SK-N-SH (cell line): Measurements from ENCODE around the gene EFCAB7. TPM values are rescaled to one million over a fixed set of nuclear protein-coding genes. Genes with fewer than 3 reads are reported as not detected.

Experiments used
- CTCF ChIA-PET: fragments of 300-600, 350-600 bp; formaldehyde crosslinking; extraction: SDS; loops from one replicate; lab custom pipeline; 2021; lab: Yijun Ruan, JAX
- POLR2A ChIA-PET: fragments of 350-600 bp; sonication (Branson Sonifier 250); formaldehyde crosslinking; extraction: SDS; loops from one replicate; lab custom pipeline; 2020; ENCODE audit warnings: antibody characterized with exemption, inconsistent platforms; lab: Yijun Ruan, JAX
- DNase-seq: peaks from one replicate; pipeline ENCODE4 v3.0.0; 2012
- H2AFZ ChIP-seq: fragments of 200-600 bp; sonication (generic); 2 replicates; pipeline ENCODE4 v1.8.1; 2016; ENCODE audit warnings: antibody characterized with exemption, mild to moderate bottlenecking, low read depth
- H3F3A ChIP-seq: fragments of 200-600 bp; sonication (generic); replicated peaks from 2 replicates; pipeline ENCODE3; 2016; ENCODE audit warnings: antibody characterized with exemption, mild to moderate bottlenecking; ENCODE audit not compliant: insufficient read depth
- H3K27ac ChIP-seq, 2 experiments: fragments of 200-500 bp in 1 of 2; fragments of 200-600 bp in 1 of 2; sonication (Bioruptor generic) in 1 of 2; sonication (generic), shearing (Covaris generic) in 1 of 2; 2 replicates each; pipeline versions ENCODE4 v1.5.1 to v1.6.1; 2014 to 2016; ENCODE audit warnings: low read depth in 2 of 2, inconsistent platforms in 1 of 2, low read length in 1 of 2, mild to moderate bottlenecking in 1 of 2, mixed read lengths in 1 of 2
- H3K27me3 ChIP-seq: fragments of 200-600 bp; sonication (generic), shearing (Covaris generic); 2 replicates; pipeline ENCODE4 v1.6.1; 2016; ENCODE audit warnings: mixed run types; ENCODE audit not compliant: insufficient read depth
- H3K36me3 ChIP-seq, 2 experiments: fragments of 200-500 bp in 1 of 2; fragments of 200-600 bp in 1 of 2; sonication (Bioruptor generic) in 1 of 2; sonication (generic) in 1 of 2; replicated peaks in 1 of 2; 2 replicates each; pipeline versions ENCODE3 to v1.5.1; 2014 to 2016; ENCODE audit warnings: low read length in 1 of 2, mild to moderate bottlenecking in 1 of 2; ENCODE audit not compliant: insufficient read depth in 2 of 2, control insufficient read depth in 1 of 2
- H3K4me1 ChIP-seq, 2 experiments: fragments of 200-500 bp in 1 of 2; fragments of 200-600 bp in 1 of 2; sonication (Bioruptor generic) in 1 of 2; sonication (generic), shearing (Covaris generic) in 1 of 2; 2 replicates each; pipeline versions ENCODE4 v1.5.1 to v1.6.1; 2014 to 2016; ENCODE audit warnings: low read depth in 1 of 2, low read length in 1 of 2, mixed run types in 1 of 2; ENCODE audit not compliant: insufficient read depth in 2 of 2, control insufficient read depth in 1 of 2
- H3K4me2 ChIP-seq: fragments of 200-600 bp; sonication (generic), shearing (Covaris generic); 2 replicates; pipeline ENCODE4 v1.6.1; 2017; ENCODE audit warnings: mixed run types
- H3K4me3 ChIP-seq, 2 experiments: fragments of 200-500 bp in 1 of 2; fragments of 200-600 bp in 1 of 2; sonication (Bioruptor generic) in 1 of 2; sonication (generic), shearing (Covaris generic) in 1 of 2; 2 replicates each; pipeline versions ENCODE4 v1.5.1 to v1.8.1; 2014 to 2016; ENCODE audit warnings: low read depth in 2 of 2, inconsistent platforms in 1 of 2, low read length in 1 of 2, mild to moderate bottlenecking in 1 of 2, mixed read lengths in 1 of 2, moderate library complexity in 1 of 2
- H3K79me2 ChIP-seq: fragments of 200-600 bp; sonication (generic); 2 replicates; pipeline ENCODE4 v1.8.1; 2017; ENCODE audit warnings: mild to moderate bottlenecking; ENCODE audit not compliant: insufficient read depth
- H3K9ac ChIP-seq: fragments of 200-600 bp; sonication (generic); 2 replicates; pipeline ENCODE4 v1.6.1; 2017; ENCODE audit warnings: mixed run types
- H3K9me2 ChIP-seq: fragments of 200-600 bp; sonication (generic); 2 replicates; pipeline ENCODE4 v1.6.1; 2017; ENCODE audit warnings: mixed run types
- H3K9me3 ChIP-seq: fragments of 200-600 bp; sonication (generic); 2 replicates; pipeline ENCODE4 v1.6.1; 2017; ENCODE audit warnings: mixed run types, mild to moderate bottlenecking, moderate library complexity
- H4K20me1 ChIP-seq: fragments of 200-600 bp; sonication (generic); 2 replicates; pipeline ENCODE4 v1.6.1; 2017; ENCODE audit warnings: mild to moderate bottlenecking, mixed run types; ENCODE audit not compliant: insufficient read depth
- CHD2 ChIP-seq: fragments of 150-350 bp; IDR thresholded peaks from 2 replicates; pipeline ENCODE4 v1.6.1; 2018; ENCODE audit warnings: low read length; ENCODE audit not compliant: partially characterized antibody
- ELF1 ChIP-seq: IDR thresholded peaks from 2 replicates; pipeline ENCODE4 v1.4.0; 2012
- EP300 ChIP-seq, 2 experiments: IDR thresholded peaks; 2 replicates each; pipeline versions ENCODE4 v1.4.0 to v1.6.1; 2012; ENCODE audit warnings: borderline replicate concordance in 1 of 2, low read depth in 1 of 2, low read length in 1 of 2
- FOXM1 ChIP-seq: IDR thresholded peaks from 2 replicates; pipeline ENCODE4 v1.4.0; 2012; ENCODE audit warnings: low read depth, mild to moderate bottlenecking
- GATA2 ChIP-seq: sonication (generic); formaldehyde crosslinking; IDR thresholded peaks from 2 replicates; pipeline ENCODE4 v1.5.0; 2020; ENCODE audit warnings: mild to moderate bottlenecking, missing genetic modification reagents
- IRF3 ChIP-seq: fragments of 150-350 bp; IDR thresholded peaks from 2 replicates; pipeline ENCODE4 v1.6.1; 2016; ENCODE audit warnings: mild to moderate bottlenecking, low read depth, low read length
- JUND ChIP-seq: IDR thresholded peaks from 2 replicates; pipeline ENCODE4 v1.4.0; 2012
- MAX ChIP-seq: IDR thresholded peaks from 2 replicates; pipeline ENCODE4 v1.4.0; 2012; ENCODE audit warnings: low read depth
- MEF2A ChIP-seq: IDR thresholded peaks from 2 replicates; pipeline ENCODE4 v1.4.0; 2012; ENCODE audit warnings: low read depth, borderline replicate concordance
- MXI1 ChIP-seq: IDR thresholded peaks from 2 replicates; pipeline ENCODE4 v1.6.1; 2012; ENCODE audit warnings: mild to moderate bottlenecking, low read depth, low read length, improper control_type of control experiment
- POLR2AphosphoS5 ChIP-seq: IDR thresholded peaks from 2 replicates; pipeline ENCODE4 v1.6.1; 2012; ENCODE audit warnings: low read depth, low read length
- RFX5 ChIP-seq: IDR thresholded peaks from 2 replicates; pipeline ENCODE4 v1.6.1; 2012; ENCODE audit warnings: mild to moderate bottlenecking, improper control_type of control experiment, low read length
- RXRA ChIP-seq: IDR thresholded peaks from 2 replicates; pipeline ENCODE4 v1.4.0; 2012; ENCODE audit warnings: low read depth, mild to moderate bottlenecking, borderline replicate concordance
- TAF1 ChIP-seq: IDR thresholded peaks from 2 replicates; pipeline ENCODE4 v1.6.1; 2012; ENCODE audit warnings: low read depth, mild to moderate bottlenecking, low read length, moderate library complexity, borderline replicate concordance
- TCF12 ChIP-seq: IDR thresholded peaks from 2 replicates; pipeline ENCODE4 v1.4.0; 2012
- TEAD4 ChIP-seq: IDR thresholded peaks from 2 replicates; pipeline ENCODE4 v1.4.0; 2012; ENCODE audit warnings: mild to moderate bottlenecking, borderline replicate concordance; ENCODE audit not compliant: insufficient read depth
- WGBS: methylation state at CpG from one replicate; pipeline ENCODE4 v1.1.6; 2017; ENCODE audit warnings: low lambda C conversion rate; 5-methylcytosine and 5-hydroxymethylcytosine counted together
- polyA plus RNA-seq, 3 experiments: library from polyadenylated mRNA; depleted of rRNA; stranded (reverse); fragments of >200 nt; gene quantifications; 2 replicates each; pipeline ENCODE4 v1.2.3, GENCODE V29; 2012
- TF ChIP-seq, protein P1 (sequence below): fragments of 150-350 bp; IDR thresholded peaks from 2 replicates; pipeline ENCODE4 v1.6.1; 2017; ENCODE audit warnings: antibody characterized with exemption, low read length, low read depth, borderline replicate concordance
- TF ChIP-seq, protein P2 (sequence below): IDR thresholded peaks from 2 replicates; pipeline ENCODE4 v1.4.0; 2012; ENCODE audit warnings: low read depth, borderline replicate concordance

EFCAB7 gene
- polyA plus RNA-seq, 1 of the 3 experiments (the other 2 are of a cell fraction), result 2.4 TPM

DNA sequence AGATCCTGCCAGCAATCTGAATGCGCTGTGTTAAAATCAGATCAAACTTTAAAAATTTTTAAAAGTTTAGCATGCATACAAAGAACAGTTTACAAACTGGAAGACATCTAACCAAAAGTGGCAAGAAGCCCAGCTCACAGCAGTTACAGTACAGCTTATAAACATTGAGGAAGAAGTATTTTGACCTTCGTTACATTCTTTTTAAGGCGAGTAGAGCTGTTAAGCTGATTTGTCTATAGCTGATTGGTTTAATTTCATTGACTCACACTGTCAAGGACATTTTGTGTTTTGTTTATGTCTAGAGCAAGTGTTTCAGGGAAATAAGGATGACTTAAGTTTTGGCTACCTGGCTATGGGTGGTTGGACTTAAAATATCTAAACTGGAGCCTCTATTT, 66.8 kb downstream of the EFCAB7 start:
- TF ChIP-seq CHD2 (no peak), MXI1 (no peak), IRF3 (no peak), POLR2AphosphoS5 (no peak), ELF1 (no peak), EP300 (IDR thresholded peaks at IDR 0.05; ENCODE audit: borderline replicate concordance in 1 of 2, low read depth in 1 of 2, low read length in 1 of 2) (no peak), MAX (no peak), TCF12 (no peak), TAF1 (no peak), MEF2A (no peak), RFX5 (no peak), RXRA (no peak), TEAD4 (no peak), JUND (no peak), GATA2 (CRISPR knock-in tag) (no peak), FOXM1 (no peak)
- TF ChIP-seq, protein P1, sequence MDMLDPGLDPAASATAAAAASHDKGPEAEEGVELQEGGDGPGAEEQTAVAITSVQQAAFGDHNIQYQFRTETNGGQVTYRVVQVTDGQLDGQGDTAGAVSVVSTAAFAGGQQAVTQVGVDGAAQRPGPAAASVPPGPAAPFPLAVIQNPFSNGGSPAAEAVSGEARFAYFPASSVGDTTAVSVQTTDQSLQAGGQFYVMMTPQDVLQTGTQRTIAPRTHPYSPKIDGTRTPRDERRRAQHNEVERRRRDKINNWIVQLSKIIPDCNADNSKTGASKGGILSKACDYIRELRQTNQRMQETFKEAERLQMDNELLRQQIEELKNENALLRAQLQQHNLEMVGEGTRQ, result no peak
- TF ChIP-seq, protein P2, sequence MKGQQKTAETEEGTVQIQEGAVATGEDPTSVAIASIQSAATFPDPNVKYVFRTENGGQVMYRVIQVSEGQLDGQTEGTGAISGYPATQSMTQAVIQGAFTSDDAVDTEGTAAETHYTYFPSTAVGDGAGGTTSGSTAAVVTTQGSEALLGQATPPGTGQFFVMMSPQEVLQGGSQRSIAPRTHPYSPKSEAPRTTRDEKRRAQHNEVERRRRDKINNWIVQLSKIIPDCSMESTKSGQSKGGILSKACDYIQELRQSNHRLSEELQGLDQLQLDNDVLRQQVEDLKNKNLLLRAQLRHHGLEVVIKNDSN, result no peak
- CTCF ChIA-PET, result interaction anchor here (0.6 to 1.3 kb wide), 3 partner anchors 14 to 206 kb away, joined by 3 to 5 read pairs (median 3); no protein-coding TSS in a partner anchor
- Histone ChIP-seq H3K9me3 (no peaks in the 10 kb centered on the region), H3K4me2 (no peak overlapping the region), H3K4me3 (no peak overlapping the region), H3K27ac (no peak overlapping the region), H3K79me2 (peaks cover 3% of the 10 kb centered on the region), H3K36me3 (no peaks in the 10 kb centered on the region), H3K4me1 (peaks cover 0 to 6% of the 10 kb centered on the region in 2 experiments; a peak in 1 of 4 replicates), H3K9ac (no peak overlapping the region), H4K20me1 (no peaks in the 10 kb centered on the region), H3K27me3 (no peaks in the 10 kb centered on the region), H3K9me2 (no peaks in the 10 kb centered on the region), H3F3A (peaks cover 4% of the 10 kb centered on the region), H2AFZ (no peak overlapping the region)
- POLR2A ChIA-PET, result no interaction called here
- DNase-seq, result no peak
- WGBS, result 96% methylated on average over 3 of the region's 3 CpGs
